HG02840 (cell line): ENCODE data around the gene CHFR.
"Not testable (repeated sequence)": the region's sequence is repeated elsewhere in the genome, so short reads cannot be mapped to it uniquely, and the experiment has no call there.

Experiments used
- ATAC-seq: cut with Tn5 transposase; IDR thresholded peaks from one replicate; pipeline ENCODE4 v1.9.1; 2021; ENCODE audit warnings: mild to moderate bottlenecking, moderate library complexity, moderate number of reproducible peaks; ENCODE audit not compliant: unreplicated experiment, low FRiP score

Gene CHFR

GRCh38 chr12:132842449-132843045, 44.9 kb downstream of the CHFR start:
- no peak for ATAC-seq

DNA sequence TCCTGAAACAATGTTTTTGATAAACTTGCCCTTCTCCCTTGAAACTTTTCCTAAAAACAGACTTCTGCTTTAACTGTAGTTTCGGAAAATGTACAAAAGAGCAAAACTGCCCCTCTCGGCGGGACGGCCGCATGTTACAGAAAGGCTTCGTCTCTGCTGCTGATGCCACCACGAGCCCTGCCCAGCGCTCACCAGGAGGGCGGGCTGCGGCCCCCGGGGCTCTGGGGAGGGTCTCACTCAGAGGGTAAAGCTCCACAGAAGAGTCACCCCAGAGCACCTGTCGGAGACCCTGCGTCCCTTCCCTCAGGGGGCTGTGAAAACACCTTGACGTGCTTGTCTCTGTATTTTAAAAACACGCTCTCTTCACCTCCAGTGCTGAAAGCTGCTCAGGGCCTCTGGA, 46.3 kb downstream of the CHFR start:
- ATAC-seq, result no peak

DNA sequence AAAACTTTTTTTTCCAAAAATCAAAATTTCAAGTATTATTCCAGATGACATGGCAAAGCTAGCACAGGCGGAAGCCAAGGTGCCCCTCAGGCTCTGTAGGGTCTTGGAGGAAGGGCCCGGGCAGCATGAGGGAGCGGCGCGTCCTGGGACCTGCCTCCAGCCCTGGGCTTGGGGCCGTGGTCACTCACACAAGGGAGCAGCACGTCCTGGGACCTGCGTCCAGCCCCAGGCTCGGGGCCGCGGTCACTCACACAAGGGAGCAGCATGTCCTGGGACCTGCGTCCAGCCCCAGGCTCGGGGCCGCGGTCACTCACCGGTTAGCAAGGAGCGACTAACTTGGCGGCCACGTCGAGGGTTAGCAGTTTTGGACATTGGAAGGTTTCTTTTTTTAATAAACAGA, 46.9 kb downstream of the CHFR start:
- ATAC-seq, result no peak

DNA sequence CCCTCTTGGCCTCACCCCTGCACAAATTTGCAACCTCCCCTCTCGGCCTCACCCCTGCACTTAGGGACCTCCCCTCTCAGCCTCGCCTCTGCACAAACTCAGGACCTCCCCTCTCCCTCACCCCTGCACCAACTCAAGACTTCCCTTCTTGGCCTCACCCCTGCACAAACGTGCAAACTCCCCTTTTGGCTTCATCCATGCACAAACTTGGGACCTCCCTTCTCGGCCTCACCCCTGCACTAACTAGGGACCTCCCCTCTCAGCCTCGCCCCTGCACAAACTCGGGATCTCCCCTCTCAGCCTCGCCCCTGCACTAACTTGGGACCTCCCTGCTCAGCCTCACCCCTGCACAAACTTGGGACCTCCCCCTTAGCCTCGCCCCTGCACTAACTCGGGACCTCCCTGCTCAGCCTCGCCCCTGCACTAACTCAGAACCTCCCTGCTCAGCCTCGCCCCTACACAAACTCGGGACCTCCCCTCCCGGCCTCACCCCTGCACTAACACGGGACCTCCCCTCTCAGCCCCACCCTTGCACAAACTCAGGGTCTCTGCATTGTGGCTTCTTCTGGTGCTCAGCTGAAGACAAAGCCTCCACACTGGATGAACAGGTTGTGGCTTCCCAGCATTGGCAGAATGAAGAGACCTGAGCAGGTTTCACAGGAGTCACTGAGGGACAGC, 47.7 kb downstream of the CHFR start:
- ATAC-seq, result no peak

DNA sequence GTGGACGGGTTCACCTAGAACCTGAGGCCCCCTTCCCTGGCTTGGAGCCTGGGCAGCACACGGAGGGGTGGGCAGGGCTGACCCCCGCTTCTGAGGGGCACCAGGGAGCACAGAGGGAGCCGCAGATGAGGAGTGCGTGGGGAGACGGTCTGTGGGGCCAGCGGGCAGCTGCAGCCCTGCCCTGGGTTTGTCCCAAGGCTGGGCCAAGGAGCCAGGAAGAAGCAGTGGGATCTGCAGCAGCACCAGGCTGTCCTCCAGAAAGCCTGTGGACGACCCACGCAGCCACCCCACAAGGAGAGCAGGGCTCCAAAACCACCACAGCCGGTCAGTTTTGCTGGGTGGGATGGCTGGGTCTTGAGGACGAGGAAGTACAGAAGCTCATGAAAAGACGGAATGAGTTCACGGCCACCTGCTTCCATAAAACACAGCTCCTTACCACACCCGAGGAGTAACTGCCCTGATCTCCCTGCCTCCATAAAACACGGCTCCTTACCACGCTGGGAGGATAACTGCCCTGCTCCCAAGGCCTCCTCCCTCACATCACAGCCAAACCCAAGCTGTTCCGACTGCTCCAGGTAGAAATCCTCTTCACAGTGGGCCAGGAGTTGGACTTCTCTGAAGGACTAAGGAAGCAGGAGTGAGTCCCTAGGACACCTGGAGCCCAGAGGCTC, 48.9 kb downstream of the CHFR start:
- ATAC-seq, result no peak

- ATAC-seq, result no peak
These were observed 49.6 kb downstream of the CHFR start for GRCh38 chr12:132837693-132838409.

- no peak for ATAC-seq
These were observed 50.5 kb downstream of the CHFR start for GRCh38 chr12:132836795-132837331.

- ATAC-seq, result not testable (repeated sequence)
These were observed 51.2 kb downstream of the CHFR start for GRCh38 chr12:132836230-132836629.

GRCh38 chr12:132835076-132836025, 52.1 kb downstream of the CHFR start:
- no peak for ATAC-seq

DNA sequence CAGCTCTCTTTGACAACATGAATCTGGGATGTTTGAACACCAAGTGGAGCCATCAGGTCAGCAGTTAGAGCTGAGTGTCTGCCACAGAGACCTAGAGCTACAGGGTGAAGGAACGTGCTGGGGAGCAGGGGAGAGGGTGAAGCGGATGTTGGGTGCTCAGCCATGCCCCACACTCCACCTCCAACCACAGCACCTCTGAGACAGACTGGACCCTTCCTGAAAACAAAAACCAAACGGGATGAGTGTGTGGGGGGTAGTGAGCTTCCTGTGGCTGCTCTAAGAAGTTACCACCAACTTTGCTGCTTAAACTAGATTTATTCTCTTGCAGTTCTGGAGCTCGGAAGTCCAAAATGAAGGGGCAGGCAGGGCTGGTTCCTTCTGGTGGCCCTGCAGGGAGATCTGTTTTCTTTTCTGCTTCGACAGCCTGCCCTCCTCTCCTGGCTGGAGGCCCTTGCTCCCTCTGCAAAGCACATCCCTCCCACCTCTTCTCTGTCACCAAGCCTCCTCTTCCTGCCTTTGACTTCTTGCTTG, 53.2 kb downstream of the CHFR start:
- no peak for ATAC-seq

DNA sequence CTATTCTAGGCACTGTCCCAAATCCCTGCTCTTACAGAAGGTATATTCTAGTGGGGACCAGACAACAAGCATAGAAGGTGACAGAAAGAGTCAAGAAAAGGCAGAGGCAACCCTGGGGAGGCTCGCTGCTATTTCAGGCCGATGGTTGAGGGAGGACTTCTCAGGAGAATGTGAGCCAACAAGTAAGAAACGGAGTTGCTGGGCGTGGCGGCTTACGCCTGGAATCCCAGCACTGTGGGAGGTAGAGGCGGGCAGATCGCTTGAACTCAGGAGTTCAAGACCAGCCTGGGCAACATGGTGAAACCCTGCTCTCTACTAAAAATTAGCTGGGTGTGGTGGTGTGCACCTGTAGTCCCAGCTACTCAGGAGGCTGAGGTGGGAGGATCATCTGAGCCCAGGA, 54.1 kb downstream of the CHFR start:
- no peak for ATAC-seq

DNA sequence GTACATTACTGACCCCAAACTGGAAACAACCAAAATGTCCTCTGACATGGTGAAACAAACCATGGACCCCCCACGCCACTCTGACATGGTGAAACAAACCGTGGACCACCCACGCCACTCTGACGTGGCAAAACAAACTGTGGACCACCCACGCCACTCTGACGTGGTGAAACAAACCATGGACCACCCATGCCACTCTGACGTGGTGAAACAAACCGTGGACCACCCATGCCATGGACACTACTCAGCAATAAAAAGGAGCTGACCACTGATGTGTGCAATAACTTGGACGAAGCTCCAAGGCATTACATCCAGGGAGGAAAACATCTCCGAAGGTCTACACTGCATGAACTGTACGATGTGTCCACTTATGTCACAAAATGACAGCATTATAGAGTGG, 55.6 kb downstream of the CHFR start:
- ATAC-seq, result no peak

GRCh38 chr12:132828706-132829534, 58.5 kb downstream of the CHFR start, which contains the start of gene GOLGA3:
TSS of gene GOLGA3 (minus strand) at chr12:132828869. CDS start at chr12:132822128, 6,741 bp downstream.
- ATAC-seq, result peak; percentile 89

- ATAC-seq, result peak; percentile 22
These were observed 59.4 kb downstream of the CHFR start for GRCh38 chr12:132827763-132828703.

DNA sequence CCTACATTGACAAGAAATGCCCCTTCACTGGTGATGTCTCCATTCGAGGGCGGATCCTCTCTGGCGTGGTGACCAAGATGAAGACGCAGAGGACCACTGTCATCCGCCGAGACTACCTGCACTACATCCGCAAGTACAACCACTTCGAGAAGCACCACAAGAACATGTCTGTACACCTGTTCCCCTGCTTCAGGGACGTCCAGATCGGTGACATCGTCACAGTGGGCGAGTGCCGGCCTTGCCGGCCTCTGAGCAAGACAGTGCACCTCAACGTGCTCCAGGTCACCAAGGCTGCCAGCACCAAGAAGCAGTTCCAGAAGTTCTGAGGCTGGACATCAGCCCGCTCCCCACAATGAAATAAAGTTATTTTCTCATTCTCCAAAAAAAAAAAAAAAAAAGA, 61.5 kb downstream of the CHFR start:
- no peak for ATAC-seq

- ATAC-seq, result no peak
These were observed 62.3 kb downstream of the CHFR start for GRCh38 chr12:132825089-132825488.

DNA sequence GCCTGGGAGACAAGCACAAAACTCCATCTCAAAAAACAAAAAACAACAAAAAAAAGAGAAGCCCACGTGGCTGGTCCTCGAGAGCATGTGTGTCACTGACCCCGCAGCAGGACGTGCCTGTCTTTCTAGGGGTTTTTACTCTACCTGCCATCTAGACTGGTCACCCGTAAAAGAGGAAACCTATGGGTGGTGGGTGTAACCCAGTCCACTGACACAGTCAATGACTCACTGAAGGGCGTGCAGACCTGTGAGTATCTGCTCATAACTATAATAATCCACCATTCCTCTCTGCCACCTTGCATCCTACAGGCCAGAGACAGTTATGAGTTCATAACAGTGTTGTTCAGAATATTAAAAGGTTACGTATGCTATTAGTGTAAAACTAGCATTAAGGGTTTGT, 63.4 kb downstream of the CHFR start:
- ATAC-seq, result no peak

DNA sequence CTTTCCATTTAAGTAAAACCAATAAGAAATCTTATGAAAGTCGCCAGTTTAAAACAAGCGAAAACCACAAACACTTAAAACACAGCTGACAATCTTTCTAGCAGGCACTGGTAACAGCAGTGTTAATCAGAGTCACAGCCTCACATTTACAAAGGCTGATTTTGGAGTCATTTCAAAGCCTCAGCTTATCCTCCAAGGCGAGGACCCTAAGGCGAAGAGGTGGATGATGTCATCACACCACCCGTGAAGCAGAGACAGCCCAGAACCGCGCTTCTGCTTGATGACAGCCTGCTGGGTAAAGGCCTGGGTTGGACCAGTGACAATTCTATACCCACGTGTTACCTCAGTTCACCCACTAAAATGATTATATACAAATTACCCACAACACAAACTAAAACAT, 68.8 kb downstream of the CHFR start:
- ATAC-seq, result no peak
